ENCODE measurements around the gene ADAM12. TPM values are rescaled to one million over a fixed set of nuclear protein-coding genes. Genes with fewer than 3 reads are reported as not detected.

The ADAM12 gene
- total RNA-seq, 1 experiment from 2014 or later: 16.8 TPM

- H4K20me1 ChIP-seq (ENCODE audit: insufficient read depth): no peaks in the 10 kb centered on the region
- no peaks in the 10 kb centered on the region for H3K9me2 ChIP-seq (ENCODE audit: insufficient read depth)
- no peaks in the 10 kb centered on the region for H3K27me3 ChIP-seq (ENCODE audit: insufficient read depth, low read depth)
- H3F3A ChIP-seq (ENCODE audit: insufficient read depth, low read depth): no peaks in the 10 kb centered on the region
- no TSS peak for BruUV-seq (replicated peaks)
- no peak overlapping the region for H2AFZ ChIP-seq
- no peaks in the 10 kb centered on the region for H3K4me1 ChIP-seq (replicated peaks; ENCODE audit: insufficient read depth)
- H3K79me2 ChIP-seq (ENCODE audit: low read depth): no peaks in the 10 kb centered on the region
- no peaks in the 10 kb centered on the region for H3K36me3 ChIP-seq (ENCODE audit: low read depth)
- intact Hi-C loops (cut with micrococcal nuclease; ENCODE audit: unreplicated experiment): no loop called here
- no peak overlapping the region for H3K4me3 ChIP-seq
- CTCF ChIA-PET: no interaction called here
- POLR2A ChIA-PET (ENCODE audit: unreplicated experiment): interaction anchor here (0.6 kb wide), 1 partner anchor 122 kb away, joined by 3 read pairs; no protein-coding TSS in a partner anchor
- H3K9me3 ChIP-seq (ENCODE audit: insufficient read depth, low read depth): no peaks in the 10 kb centered on the region
- no peak for DNase-seq
- H3K27ac ChIP-seq: no peak overlapping the region
- H3K4me2 ChIP-seq: no peak overlapping the region
- no peak for TF ChIP-seq CTCF (conservative IDR thresholded peaks at IDR 0.05)
- TF ChIP-seq EZH2 (IDR thresholded peaks at IDR 0.05; ENCODE audit: low read depth): no peak
Measured at GRCh38 chr10:126081841-126082466, 306.3 kb downstream of the ADAM12 start.

- TF ChIP-seq CTCF (conservative IDR thresholded peaks at IDR 0.05): no peak
- TF ChIP-seq EZH2 (IDR thresholded peaks at IDR 0.05; ENCODE audit: low read depth): no peak
- H3K4me3 ChIP-seq: no peak overlapping the region
- H3K9me3 ChIP-seq (ENCODE audit: insufficient read depth, low read depth): no peaks in the 10 kb centered on the region
- H3K4me2 ChIP-seq: no peak overlapping the region
- no TSS peak for BruUV-seq (replicated peaks)
- ChIA-PET CTCF (no interaction called here), POLR2A (ENCODE audit: unreplicated experiment) (no interaction called here)
- no peaks in the 10 kb centered on the region for H3K36me3 ChIP-seq (ENCODE audit: low read depth)
- no peak overlapping the region for H2AFZ ChIP-seq
- no peak for DNase-seq
- H4K20me1 ChIP-seq (ENCODE audit: insufficient read depth): no peaks in the 10 kb centered on the region
- no peak overlapping the region for H3K27ac ChIP-seq
- no peaks in the 10 kb centered on the region for H3K79me2 ChIP-seq (ENCODE audit: low read depth)
- no peaks in the 10 kb centered on the region for H3K9me2 ChIP-seq (ENCODE audit: insufficient read depth)
- intact Hi-C loops (cut with micrococcal nuclease; ENCODE audit: unreplicated experiment): no loop called here
- no peaks in the 10 kb centered on the region for H3F3A ChIP-seq (ENCODE audit: insufficient read depth, low read depth)
- H3K4me1 ChIP-seq (replicated peaks; ENCODE audit: insufficient read depth): no peaks in the 10 kb centered on the region
- no peaks in the 10 kb centered on the region for H3K27me3 ChIP-seq (ENCODE audit: insufficient read depth, low read depth)
Measured at GRCh38 chr10:126080879-126081411, 307.3 kb downstream of the ADAM12 start.

- Histone ChIP-seq H3F3A (ENCODE audit: insufficient read depth, low read depth) (no peaks in the 10 kb centered on the region), H4K20me1 (ENCODE audit: insufficient read depth) (no peaks in the 10 kb centered on the region), H3K4me2 (no peak overlapping the region), H3K9me3 (ENCODE audit: insufficient read depth, low read depth) (no peaks in the 10 kb centered on the region), H3K27me3 (ENCODE audit: insufficient read depth, low read depth) (no peaks in the 10 kb centered on the region), H3K4me3 (no peak overlapping the region), H3K27ac (no peak overlapping the region), H3K9me2 (ENCODE audit: insufficient read depth) (no peaks in the 10 kb centered on the region), H3K36me3 (ENCODE audit: low read depth) (no peaks in the 10 kb centered on the region), H2AFZ (no peak overlapping the region), H3K4me1 (replicated peaks; ENCODE audit: insufficient read depth) (peaks cover 3% of the 10 kb centered on the region), H3K79me2 (ENCODE audit: low read depth) (no peaks in the 10 kb centered on the region)
- intact Hi-C loops (cut with micrococcal nuclease; ENCODE audit: unreplicated experiment): no loop called here
- BruUV-seq (replicated peaks): no TSS peak
- ChIA-PET CTCF (no interaction called here), POLR2A (ENCODE audit: unreplicated experiment) (interaction anchor here (0.6 kb wide), 1 partner anchor 235 kb away, joined by 4 read pairs; no protein-coding TSS in a partner anchor)
- TF ChIP-seq EZH2 (IDR thresholded peaks at IDR 0.05; ENCODE audit: low read depth) (no peak), CTCF (conservative IDR thresholded peaks at IDR 0.05) (no peak)
- no peak for DNase-seq
Measured at GRCh38 chr10:126080291-126080825, 307.9 kb downstream of the ADAM12 start.
